GM19468 (cell line): ENCODE measurements around the gene IL3.

Experiments used
- ATAC-seq: cut with Tn5 transposase; IDR thresholded peaks from one replicate; pipeline ENCODE4 v1.9.1; 2021; ENCODE audit warnings: mild to moderate bottlenecking, moderate library complexity, moderate number of reproducible peaks; ENCODE audit not compliant: unreplicated experiment; ENCODE audit errors: extremely low read depth

Gene IL3

DNA sequence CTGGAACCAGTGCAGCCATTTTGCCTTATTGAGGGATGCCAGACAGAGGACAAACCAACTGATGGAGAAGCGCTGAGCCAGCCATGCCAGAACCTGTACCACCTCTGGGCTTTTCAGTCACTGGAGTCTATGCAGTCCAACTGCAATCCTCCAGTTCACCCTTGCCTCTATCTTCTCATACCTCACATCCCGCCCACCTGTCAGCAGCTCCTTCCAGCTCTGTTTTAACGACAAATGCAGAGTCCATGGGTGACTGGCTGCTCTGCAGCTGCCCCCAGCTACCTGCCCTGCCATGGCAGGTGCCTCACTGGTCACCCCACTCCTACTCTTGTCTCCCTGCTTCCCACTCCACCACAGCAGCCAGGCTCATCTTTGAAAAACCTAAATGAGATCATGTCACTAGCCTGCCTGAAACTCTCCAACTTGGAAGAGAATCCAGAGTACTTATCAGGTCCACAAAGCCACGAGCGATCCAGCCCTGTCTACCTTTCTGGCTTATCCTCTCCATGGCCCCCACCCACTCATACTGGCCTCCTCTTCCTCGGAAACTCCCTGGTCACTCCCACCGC, 35.0 kb upstream of the IL3 start:
- ATAC-seq: no peak

DNA sequence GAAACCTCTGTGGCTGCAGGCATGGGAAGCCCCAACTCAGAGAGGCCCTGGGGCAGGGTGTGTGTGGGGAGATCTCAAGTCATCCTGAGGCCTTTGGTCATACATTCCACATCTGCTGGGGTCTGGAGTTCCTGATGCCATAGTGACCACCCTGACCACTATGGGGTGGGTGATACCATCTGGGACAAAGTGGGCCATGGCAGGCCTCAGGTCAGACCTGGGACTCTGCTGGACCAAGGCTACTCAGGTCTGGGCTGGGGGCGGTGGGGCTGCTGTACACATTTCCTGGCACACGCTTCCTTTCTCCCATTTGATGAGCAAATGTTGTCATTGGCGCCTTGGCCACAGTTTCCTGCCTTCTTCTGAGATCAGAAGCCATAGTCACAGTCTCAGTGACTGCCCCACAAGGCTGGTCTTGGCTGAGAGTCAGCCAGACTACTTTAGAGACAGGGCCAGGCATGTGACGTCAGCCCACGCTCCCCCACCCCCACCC, 33.9 kb upstream of the IL3 start:
- ATAC-seq: no peak

DNA sequence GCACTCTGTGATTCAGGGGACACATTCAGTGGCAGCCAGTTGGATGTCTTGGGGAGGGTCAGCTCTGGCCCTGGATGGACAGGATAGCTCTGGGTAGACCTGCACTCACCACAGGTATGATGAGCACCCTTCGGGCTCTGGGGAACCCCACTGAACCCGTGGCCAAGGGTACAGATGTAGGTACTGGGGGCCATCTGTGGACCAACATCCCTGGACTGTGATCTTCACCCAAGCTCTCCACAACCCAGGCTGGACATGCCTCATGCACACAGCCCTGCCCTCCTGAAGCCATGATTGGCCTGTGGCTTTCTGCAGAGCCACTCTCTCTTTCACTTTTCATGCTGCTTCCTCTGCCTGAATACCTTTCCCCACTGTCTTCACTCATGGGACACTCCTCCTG, 33.4 kb upstream of the IL3 start:
- ATAC-seq: no peak

- ATAC-seq: no peak
These were observed 30.7 kb upstream of the IL3 start for GRCh38 chr5:132029609-132030330.

DNA sequence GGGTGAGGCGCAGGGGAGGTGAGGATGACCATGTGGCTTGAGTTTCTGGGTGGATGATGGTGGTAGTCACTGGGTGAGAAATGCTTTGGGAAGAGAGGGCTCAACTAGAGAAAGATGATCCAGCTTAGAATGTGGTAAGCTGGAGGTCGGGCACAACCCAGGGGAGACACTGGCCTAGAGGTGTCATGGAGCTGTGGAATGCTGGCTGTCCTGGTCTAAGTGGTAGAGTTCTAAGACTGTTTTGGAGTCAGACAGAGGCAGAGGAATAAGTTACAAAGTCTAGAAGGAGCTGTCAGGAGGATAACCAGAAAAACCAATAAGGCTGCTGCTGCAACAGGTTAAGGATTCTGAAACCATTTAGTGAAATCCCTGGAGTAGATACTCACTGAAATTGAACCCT, 29.8 kb upstream of the IL3 start:
- no peak for ATAC-seq

DNA sequence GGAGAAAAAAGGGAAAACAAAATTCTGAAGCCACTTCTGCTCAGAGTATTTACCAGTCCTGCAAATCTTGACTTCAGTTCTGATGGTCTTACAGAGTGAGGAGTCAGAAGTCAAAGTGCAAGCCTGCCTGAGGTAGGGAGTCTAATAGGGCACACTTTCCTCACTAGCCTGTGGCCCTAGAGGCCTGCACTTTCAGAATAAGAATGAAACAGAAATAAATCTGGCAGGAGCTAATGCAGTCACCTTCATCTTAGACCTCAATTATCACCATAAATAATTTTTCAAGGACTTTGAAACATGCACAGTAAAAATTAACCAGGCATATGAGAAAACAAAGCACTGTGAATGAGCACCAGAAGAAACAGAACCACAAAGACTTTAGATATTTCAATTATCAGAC, 28.3 kb upstream of the IL3 start:
- ATAC-seq: no peak

GRCh38 chr5:132033122-132033521, 27.3 kb upstream of the IL3 start:
- ATAC-seq: no peak

- ATAC-seq: no peak
These were observed 23.1 kb upstream of the IL3 start for GRCh38 chr5:132037353-132037752.

- ATAC-seq: no peak
These were observed 16.2 kb upstream of the IL3 start for GRCh38 chr5:132044207-132044606.

- ATAC-seq: no peak
These were observed 13.6 kb upstream of the IL3 start for GRCh38 chr5:132046880-132047299.

- no peak for ATAC-seq
These were observed 11.4 kb upstream of the IL3 start for GRCh38 chr5:132049093-132049492.

- no peak for ATAC-seq
These were observed 10.9 kb upstream of the IL3 start for GRCh38 chr5:132049559-132049958.

DNA sequence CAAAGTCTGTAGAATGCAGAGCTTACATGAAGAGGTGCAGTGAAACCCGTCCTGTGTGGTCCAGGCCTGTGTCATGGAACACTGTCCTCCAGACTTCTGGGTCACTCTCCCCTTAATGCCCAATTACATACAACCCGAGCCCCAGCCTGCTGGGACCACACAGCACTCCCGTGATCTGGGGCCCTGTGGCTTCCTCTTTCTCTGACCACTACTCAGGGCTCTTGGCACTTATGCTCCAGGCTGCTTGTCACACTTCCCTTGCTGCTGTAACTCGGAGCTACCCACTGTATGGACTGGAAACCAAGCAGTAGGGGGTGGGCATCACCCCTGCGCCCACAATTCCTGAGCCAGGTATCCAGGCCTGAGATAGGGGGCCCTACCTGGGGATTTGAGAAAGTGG, 10.3 kb upstream of the IL3 start:
- no peak for ATAC-seq

DNA sequence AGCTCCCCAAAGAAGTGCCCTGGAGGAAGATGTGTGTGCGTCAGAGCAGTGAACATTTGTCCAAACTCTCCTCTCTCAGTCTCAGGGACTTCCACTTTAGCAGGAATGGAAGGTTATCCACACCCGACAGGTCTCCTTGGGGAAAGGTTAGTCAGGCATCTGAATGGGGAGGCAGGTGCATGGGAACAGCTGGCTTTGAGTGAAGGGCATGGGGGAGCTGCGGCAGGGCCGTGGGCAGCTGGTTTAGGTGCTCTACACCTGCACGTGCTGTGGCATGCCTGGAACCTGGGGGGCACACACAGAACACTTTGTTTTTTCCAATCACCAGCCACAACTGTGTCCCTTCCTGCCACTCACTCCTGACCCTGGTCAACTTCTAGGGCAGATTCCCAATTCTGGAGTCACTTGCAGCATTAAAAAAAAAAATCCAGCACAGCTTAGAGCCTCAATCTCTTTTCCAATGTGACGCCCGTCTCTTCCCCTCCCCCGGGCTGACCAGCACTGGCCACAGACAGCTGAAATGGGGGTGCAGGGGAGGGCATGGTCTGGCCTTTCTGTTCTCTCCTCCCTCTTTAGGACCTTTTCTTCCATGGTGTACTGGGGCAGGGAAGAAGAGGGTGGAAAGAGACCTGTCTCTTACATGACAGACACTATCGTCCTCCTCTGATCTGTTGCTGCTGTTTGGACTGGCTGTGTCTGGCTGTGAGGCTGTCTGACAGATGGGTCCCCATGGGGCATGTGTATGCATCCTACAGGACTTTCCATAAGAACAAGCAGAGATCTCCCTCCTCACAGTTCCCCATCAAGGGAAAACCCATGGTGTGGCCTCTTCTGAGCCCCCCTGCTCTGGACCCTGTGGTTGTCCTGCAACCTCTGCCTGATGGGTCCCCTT, 9.5 kb upstream of the IL3 start:
- no peak for ATAC-seq

DNA sequence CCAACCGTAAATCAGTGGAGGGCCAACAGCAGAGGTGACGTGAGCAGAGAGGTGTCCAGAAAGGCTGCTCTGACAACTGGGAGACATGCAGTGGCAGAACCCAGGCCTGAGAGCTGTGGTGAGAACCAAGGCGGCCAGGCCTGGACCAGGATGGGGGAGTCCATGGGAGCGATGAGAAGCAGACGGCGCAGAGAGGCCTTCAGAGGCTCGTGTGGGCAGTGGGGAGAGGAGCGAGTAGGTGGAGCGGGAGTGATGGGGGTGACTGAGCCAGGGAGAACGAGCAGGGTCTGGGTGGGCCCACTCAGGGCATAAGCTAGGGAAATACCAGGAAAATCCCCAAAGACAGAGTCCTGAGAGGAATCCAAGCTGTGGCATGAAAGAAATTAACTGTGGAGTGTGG, 7.9 kb upstream of the IL3 start:
- ATAC-seq: no peak

DNA sequence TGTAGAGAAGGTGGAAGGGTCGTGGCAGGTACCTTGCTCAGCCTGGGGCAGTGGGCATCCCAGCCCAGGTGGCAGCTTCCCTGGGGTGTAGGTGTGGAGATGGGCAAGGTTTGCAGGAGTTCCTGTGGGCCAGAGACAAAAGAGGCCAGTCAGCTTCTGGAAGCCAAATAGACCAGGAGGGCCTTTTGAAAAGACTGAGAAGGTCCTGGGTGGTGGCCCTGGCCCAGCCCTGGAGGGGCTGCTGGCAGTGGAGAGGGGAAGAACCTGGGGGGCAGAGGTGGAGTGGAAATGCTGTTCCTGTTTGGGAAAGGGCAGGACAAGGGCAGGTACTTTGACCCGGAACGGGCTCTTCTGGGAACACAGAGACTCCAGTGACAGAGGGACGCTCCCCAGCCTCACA, 7.0 kb upstream of the IL3 start:
- ATAC-seq: no peak

DNA sequence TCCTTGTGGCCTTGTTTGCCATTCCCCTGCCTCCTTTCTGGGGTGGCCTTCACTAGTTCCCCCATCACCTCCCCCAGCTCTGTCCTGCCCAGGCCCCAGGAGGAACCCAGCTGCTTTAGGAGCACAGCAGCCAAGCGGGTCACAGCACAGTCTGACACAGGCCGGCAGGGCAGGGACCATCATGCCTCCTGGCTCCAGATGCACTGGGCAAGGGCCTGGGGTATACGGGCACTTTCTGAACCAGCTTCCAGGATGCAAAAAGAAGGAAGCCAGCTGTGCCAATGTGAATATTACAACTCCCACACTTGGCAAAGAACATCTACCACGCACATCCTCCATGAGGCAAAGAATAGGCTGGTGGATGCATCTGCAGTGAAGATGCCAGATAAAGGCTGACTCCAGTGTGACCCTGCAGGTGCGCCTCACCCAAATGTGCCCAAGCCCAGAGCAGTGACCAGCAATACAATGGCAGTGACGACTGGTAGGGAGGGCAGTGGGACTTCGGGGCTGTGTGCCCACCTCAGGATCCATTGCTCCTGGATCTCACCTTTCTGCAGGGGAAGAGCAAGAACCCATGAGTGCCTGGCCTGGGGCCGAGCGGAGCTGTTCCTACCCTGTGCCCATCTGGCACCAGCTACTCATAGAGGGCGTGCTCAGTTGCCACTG, 6.3 kb upstream of the IL3 start:
- no peak for ATAC-seq

DNA sequence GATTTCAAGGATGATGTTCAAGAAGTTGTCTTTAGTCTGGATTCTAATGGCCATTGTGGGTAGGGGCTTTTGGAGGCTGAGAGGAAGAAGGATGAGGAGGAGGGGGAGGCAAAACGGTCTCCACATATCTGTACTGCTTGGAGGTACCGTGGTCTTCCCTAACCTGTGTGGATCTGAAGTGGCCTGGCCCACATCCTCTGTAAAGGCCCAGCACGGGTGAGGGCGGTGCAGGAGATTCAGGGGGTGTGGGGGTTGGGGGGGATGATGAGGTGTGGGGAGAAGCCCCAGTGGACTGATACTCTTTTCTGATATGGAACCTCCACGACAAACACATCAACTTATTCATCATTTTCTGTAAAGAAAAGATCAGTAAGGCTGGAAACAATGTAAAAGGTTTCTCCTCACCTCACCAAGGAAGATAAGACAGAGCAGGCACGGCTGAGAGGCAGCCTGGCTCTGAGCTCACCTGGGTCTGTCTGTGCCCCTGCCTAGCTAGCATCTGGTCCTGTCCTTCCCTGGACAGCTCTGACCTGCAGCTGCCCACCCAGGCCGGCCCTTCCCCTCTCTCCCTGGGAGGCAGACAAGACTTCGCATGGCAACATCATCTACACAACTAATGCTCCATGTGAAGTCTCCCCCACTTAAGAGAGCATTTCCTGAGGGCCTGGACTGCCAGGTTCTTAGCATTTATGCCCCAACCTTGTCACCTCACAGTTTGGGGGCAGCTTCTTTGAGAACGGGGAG, 5.6 kb upstream of the IL3 start:
- ATAC-seq: no peak

GRCh38 chr5:132055441-132055807, 5.0 kb upstream of the IL3 start:
- ATAC-seq: no peak
